ENCODE results near the gene SPRYD4. TPM values are rescaled to one million over a fixed set of nuclear protein-coding genes. Genes with fewer than 3 reads are reported as not detected.

Gene SPRYD4
- total RNA-seq, 2 donors from 2014 or later = 2.6 to 5.1 TPM

GRCh38 chr12:56448860-56449621, 19.3 kb upstream of the SPRYD4 start, which contains the start of gene TIMELESS:
Gene TIMELESS (minus strand): TSS chr12:56449426. CDS start chr12:56434170, 15,256 bp downstream.
- DNase-seq (ENCODE audit: low spot score) = peak; percentile 89
- no peaks in the 10 kb centered on the region for H3K4me1 ChIP-seq (replicated peaks)
- 0% methylated on average over 58 of the region's 58 CpGs for WGBS

GRCh38 chr12:56449622-56449984, 18.8 kb upstream of the SPRYD4 start:
- TF ChIP-seq POLR2AphosphoS5 (IDR thresholded peaks at IDR 0.05) (no peak), POLR2A (IDR thresholded peaks at IDR 0.05) (no peak)
- TF ChIP-seq, protein P1, sequence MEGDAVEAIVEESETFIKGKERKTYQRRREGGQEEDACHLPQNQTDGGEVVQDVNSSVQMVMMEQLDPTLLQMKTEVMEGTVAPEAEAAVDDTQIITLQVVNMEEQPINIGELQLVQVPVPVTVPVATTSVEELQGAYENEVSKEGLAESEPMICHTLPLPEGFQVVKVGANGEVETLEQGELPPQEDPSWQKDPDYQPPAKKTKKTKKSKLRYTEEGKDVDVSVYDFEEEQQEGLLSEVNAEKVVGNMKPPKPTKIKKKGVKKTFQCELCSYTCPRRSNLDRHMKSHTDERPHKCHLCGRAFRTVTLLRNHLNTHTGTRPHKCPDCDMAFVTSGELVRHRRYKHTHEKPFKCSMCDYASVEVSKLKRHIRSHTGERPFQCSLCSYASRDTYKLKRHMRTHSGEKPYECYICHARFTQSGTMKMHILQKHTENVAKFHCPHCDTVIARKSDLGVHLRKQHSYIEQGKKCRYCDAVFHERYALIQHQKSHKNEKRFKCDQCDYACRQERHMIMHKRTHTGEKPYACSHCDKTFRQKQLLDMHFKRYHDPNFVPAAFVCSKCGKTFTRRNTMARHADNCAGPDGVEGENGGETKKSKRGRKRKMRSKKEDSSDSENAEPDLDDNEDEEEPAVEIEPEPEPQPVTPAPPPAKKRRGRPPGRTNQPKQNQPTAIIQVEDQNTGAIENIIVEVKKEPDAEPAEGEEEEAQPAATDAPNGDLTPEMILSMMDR (IDR thresholded peaks at IDR 0.05) = no peak
- Histone ChIP-seq H3K4me3 (peak overlapping the region; percentile 59 to 74), H3K27ac (peak overlapping the region; percentile 93), H3K36me3 (no peaks in the 10 kb centered on the region), H3K4me1 (replicated peaks) (no peaks in the 10 kb centered on the region), H3K9me3 (no peaks in the 10 kb centered on the region), H3K27me3 (replicated peaks; ENCODE audit: insufficient read depth) (no peaks in the 10 kb centered on the region)
- WGBS = 33% methylated on average over 5 of the region's 5 CpGs
- intact Hi-C loops (cut with DNase I) = loop anchor here (2.0 kb wide), 1 partner anchor 15 kb away; no protein-coding TSS in a partner anchor
- no peak for DNase-seq (ENCODE audit: low spot score)

More at GRCh38 chr12:56448860-56449621, 19.3 kb upstream of the SPRYD4 start, which contains the start of gene TIMELESS:
- Histone ChIP-seq H3K27ac (peak within 1 kb of the TSS; percentile 93), H3K27me3 (replicated peaks; ENCODE audit: insufficient read depth) (no peaks in the 10 kb centered on the region), H3K4me3 (peak within 1 kb of the TSS; percentile 59 to 74), H3K36me3 (no peaks in the 10 kb centered on the region), H3K9me3 (no peaks in the 10 kb centered on the region)
- TF ChIP-seq POLR2AphosphoS5 (IDR thresholded peaks at IDR 0.05) = peak; percentile 89
- TF ChIP-seq, protein P1 (IDR thresholded peaks at IDR 0.05) = peak in 1 of 4 experiments; percentile 48
- peak; percentile 53 for TF ChIP-seq POLR2A (IDR thresholded peaks at IDR 0.05)
- intact Hi-C loops (cut with DNase I) = loop anchor here (2.0 kb wide), 1 partner anchor 16 kb away; no protein-coding TSS in a partner anchor

DNA sequence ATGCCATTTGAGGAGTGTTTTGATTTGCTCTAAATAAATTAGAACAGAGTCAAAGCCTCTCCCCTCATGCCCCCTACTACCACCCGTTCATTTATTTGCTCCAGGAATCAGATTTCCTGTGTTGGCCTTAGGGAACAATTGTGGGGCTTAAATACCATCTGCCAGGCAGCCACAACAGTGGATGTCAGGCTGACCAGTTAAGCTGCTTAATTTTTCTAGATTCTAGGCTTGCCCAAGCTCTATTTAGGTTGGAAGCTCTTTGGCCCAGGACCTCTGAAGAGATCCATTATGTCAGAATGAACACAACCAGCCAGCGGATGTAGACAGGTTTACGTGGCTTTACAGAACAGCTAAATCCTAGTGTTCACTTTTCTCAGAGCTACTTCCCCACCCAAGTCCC, 18.1 kb upstream of the SPRYD4 start:
- intact Hi-C loops (cut with DNase I) = loop anchor here (5.0 kb wide), 1 partner anchor 88 kb away; the partner anchor contains the start of genes APOF and STAT2
- H3K27ac ChIP-seq = no peak overlapping the region
- DNase-seq (ENCODE audit: low spot score) = no peak

GRCh38 chr12:56451147-56451546, 17.2 kb upstream of the SPRYD4 start:
- WGBS = 77% methylated on average over 5 of the region's 5 CpGs
- no peaks in the 10 kb centered on the region for H3K4me1 ChIP-seq (replicated peaks)
- no peaks in the 10 kb centered on the region for H3K27me3 ChIP-seq (replicated peaks; ENCODE audit: insufficient read depth)
- no peak overlapping the region for H3K4me3 ChIP-seq
- H3K27ac ChIP-seq = no peak overlapping the region
- no peak for TF ChIP-seq POLR2AphosphoS5 (IDR thresholded peaks at IDR 0.05)
- TF ChIP-seq, protein P1 (IDR thresholded peaks at IDR 0.05) = no peak
- no peaks in the 10 kb centered on the region for H3K9me3 ChIP-seq
- intact Hi-C loops (cut with DNase I) = loop anchor here (5.0 kb wide), 1 partner anchor 89 kb away; the partner anchor contains the start of genes APOF and STAT2
- no peak for DNase-seq (ENCODE audit: low spot score)
- H3K36me3 ChIP-seq = no peaks in the 10 kb centered on the region

More for the DNA sequence above, 18.1 kb upstream of the SPRYD4 start:
- WGBS = 77% methylated on average over 3 of the region's 3 CpGs
- no peak overlapping the region for H3K4me3 ChIP-seq
- no peaks in the 10 kb centered on the region for H3K27me3 ChIP-seq (replicated peaks; ENCODE audit: insufficient read depth)
- H3K36me3 ChIP-seq = no peaks in the 10 kb centered on the region
- H3K4me1 ChIP-seq (replicated peaks) = no peaks in the 10 kb centered on the region
- H3K9me3 ChIP-seq = no peaks in the 10 kb centered on the region
- TF ChIP-seq POLR2A (IDR thresholded peaks at IDR 0.05) = no peak
- no peak for TF ChIP-seq POLR2AphosphoS5 (IDR thresholded peaks at IDR 0.05)
- TF ChIP-seq, protein P1 (IDR thresholded peaks at IDR 0.05) = no peak

Measured in prostate gland (tissue), 2 donors.